ENCODE measurements around the gene RASAL2.
"Not testable (repeated sequence)": the region's sequence is repeated elsewhere in the genome, so short reads cannot be mapped to it uniquely, and the experiment has no call there.

Gene RASAL2

GRCh38 chr1:178161516-178161915 lies 67.6 kb downstream of the RASAL2 start:
- no peak for DNase-seq (ENCODE audit: low read depth in 2 of 2)

DNA sequence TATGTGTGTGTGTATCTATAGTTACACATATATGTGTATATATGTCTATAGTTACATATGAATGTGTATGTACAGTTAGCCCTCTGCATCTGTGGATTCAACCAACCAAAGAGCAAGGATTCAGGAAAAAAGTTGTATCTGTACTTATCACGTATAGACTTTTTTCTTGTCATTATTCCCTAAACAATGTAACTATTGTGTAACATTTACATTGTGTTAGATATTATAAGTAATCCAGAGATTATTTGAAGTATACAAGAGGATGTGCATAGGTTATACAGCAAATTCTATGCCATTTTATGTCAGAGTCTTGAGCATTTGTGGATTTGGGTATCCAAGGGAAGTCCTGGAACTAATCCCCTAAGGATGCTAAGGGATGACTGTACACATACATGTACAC lies 71.3 kb downstream of the RASAL2 start:
- no peak for DNase-seq (ENCODE audit: low read depth in 2 of 2)

GRCh38 chr1:178166429-178167024 lies 72.6 kb downstream of the RASAL2 start:
- DNase-seq (ENCODE audit: low read depth in 2 of 2) = no peak

GRCh38 chr1:178168536-178168935 lies 74.6 kb downstream of the RASAL2 start:
- no peak for DNase-seq (ENCODE audit: low read depth in 2 of 2)

GRCh38 chr1:178169649-178170048 lies 75.7 kb downstream of the RASAL2 start:
- no peak for DNase-seq (ENCODE audit: low read depth in 2 of 2)

DNA sequence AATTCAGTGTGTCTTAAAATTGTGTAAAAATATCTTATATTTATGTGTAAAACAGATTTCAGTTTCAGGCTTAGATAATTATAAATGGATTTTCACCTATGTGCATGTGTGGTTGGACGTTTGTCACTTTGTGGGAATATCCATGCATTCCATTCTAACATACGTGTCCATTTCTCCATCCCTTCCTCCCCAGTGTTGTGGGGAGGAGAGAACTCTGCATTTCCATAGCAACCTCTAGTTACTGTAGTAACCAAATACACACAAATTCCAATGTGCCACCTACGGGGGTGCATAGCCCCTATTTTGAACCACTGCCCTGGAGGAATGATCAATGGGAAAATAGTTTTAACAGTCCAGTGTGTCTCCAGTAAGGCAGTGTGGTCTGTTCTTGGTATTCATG lies 79.0 kb downstream of the RASAL2 start:
- no peak for DNase-seq (ENCODE audit: low read depth in 2 of 2)

DNA sequence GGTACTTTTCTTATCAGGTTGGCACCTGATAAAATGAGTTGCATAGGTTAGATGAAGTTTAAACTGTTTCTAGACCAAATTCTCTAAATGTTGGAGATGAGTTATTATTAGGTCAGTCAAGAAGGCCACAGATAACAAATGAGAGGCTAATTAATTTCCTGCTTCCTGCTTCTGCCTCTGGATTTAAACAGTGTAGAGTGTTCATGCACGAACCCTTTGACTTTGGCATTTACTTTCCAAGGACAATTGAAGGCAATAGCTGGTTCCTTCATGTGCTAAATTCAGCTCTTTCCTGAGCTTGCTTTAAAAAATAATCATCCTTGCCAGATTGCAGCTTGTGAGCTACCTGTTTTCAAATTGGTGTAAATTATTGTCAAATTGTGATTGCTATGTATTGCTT lies 80.6 kb downstream of the RASAL2 start:
- DNase-seq (ENCODE audit: low read depth in 2 of 2) = no peak

- DNase-seq (ENCODE audit: low read depth in 2 of 2) = no peak
Observed at GRCh38 chr1:178180405-178180804, 86.5 kb downstream of the RASAL2 start.

DNA sequence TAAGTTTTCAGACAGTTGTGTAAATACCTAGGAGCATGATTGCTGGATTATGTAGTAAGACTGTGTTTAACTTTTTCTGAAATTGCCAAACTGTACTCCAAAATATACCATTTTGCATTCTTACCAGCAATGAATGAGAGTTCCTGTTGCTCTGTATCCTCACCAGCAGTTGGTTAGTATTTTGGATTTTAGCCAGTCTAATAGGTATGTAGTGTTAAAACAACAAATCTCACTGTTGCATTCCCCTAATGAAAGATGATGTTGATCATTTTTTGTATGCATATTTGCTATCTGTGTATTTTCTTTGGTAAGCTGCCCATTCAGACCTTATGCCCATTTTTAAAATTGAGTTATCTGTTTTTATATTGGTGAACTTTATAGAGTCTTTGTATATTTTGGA lies 89.9 kb downstream of the RASAL2 start:
- no peak for DNase-seq (ENCODE audit: low read depth in 2 of 2)

GRCh38 chr1:178188306-178188705 lies 94.4 kb downstream of the RASAL2 start:
- DNase-seq (ENCODE audit: low read depth in 2 of 2) = no peak

DNA sequence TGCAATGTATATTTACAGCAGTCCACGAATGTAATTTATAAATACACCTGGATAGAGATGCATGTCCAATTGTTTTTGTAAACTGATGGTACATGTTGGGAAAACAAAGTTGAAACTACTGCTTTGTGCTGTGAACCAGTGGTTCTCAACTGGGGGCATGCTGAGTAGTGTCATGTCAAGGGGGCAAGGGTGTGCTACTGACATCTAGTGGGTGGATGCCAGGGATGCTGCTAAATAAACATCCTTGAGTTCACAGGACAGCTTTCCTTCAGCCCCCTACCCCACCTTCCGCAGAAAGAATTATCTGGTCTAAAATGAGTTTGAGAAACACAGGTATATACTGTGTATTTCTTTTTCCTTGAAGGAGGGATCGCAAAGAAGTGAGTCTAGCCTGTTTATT lies 95.9 kb downstream of the RASAL2 start:
- no peak for DNase-seq (ENCODE audit: low read depth in 2 of 2)

GRCh38 chr1:178190881-178191280 lies 97.0 kb downstream of the RASAL2 start:
- DNase-seq (ENCODE audit: low read depth in 2 of 2) = no peak

DNA sequence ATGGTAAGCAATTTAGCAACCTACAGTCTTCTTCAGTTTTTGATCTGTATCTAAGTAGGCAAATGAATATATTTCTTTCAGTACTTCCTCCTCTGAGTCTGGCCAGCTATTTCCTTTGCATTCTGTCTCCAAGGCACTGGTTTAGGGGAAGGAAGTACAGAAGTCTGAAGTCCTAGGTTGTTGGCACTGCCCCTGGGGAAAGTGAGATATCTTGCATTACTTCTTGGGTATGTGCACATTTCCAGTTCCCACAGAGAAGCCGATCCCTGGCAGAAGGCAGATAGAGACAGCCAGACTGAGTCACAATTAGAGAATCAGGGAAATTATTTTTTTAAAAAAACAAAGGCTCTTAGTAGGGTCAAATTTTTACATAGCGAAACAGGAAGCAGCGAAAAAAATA lies 98.8 kb downstream of the RASAL2 start:
- no peak for DNase-seq (ENCODE audit: low read depth in 2 of 2)

- DNase-seq (ENCODE audit: low read depth in 2 of 2) = no peak
Observed at GRCh38 chr1:178196631-178197030, 102.7 kb downstream of the RASAL2 start.

GRCh38 chr1:178202095-178202494 lies 108.2 kb downstream of the RASAL2 start:
- DNase-seq (ENCODE audit: low read depth in 2 of 2) = not testable (repeated sequence)

- not testable (repeated sequence) for DNase-seq (ENCODE audit: low read depth in 2 of 2)
Observed at GRCh38 chr1:178202546-178202945, 108.6 kb downstream of the RASAL2 start.

DNA sequence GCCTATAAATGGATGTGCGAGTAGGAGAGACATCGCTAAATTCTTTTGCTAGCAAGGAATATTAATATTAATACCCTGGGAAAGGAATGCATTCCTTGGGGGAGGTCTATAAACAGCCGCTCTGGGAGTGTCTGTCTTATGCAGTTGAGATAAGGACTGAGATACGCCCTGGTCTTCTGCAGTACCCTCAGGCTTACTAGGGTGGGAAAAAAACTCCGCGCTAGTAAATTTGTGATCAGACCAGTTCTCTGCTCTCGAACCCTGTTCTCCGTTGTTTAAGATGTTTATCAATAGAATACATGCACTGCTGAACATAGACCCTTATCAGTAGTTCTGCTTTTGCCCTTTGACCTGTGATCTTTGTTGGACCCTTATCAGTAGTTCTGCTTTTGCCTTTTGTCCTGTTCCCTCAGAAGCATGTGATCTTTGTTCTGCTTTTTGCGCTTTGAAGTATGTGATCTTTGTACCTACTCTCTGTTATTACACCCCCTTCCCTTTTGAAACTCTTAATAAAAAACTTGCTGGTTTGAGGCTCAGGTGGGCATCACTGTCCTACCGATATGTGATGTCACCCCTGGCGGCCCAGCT lies 114.5 kb downstream of the RASAL2 start:
- DNase-seq (ENCODE audit: low read depth in 2 of 2) = not testable (repeated sequence)

DNA sequence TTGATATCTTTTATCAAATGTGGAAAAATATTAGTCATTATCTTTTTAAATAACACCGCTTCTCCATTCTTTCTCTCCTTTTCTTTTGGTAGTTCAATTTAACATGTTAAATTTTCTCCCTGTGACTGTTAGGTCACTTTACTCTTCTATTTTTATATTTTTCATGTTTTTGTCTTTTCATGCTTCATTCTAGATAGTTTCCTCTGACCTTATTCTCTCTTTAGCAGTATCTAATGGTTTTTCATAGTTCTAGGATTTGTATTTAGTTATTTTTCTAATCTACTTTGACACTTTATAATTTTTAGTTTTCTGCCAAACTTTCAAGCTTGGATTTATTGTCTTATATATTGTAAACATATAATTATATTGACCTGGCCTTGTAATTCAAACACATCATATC lies 116.0 kb downstream of the RASAL2 start:
- no peak for DNase-seq (ENCODE audit: low read depth in 2 of 2)

GRCh38 chr1:178218550-178218949 lies 124.6 kb downstream of the RASAL2 start:
- DNase-seq (ENCODE audit: low read depth in 2 of 2) = no peak

GRCh38 chr1:178220094-178220493 lies 126.2 kb downstream of the RASAL2 start:
- no peak for DNase-seq (ENCODE audit: low read depth in 2 of 2)

DNA sequence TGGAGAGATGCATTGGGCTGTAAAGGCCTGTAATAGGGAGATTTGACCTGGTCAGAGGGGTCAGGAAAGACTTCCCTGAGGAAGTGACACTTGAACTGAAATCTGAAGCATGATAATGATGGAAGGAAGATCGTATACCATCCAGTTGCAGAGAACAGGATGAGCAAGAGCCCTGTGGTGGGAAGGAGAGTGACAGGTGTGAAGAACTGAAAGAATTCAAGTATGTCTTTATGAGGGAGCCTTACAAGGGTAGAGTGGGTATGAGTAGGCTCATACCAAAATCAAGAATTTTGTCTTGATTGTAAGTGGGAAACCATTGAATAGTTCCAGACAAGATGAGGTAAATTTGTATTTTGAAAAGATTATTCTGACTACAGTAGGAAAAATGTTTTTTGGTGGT lies 129.4 kb downstream of the RASAL2 start:
- no peak for DNase-seq (ENCODE audit: low read depth in 2 of 2)

- DNase-seq (ENCODE audit: low read depth in 2 of 2) = no peak
Observed at GRCh38 chr1:178224358-178224757, 130.5 kb downstream of the RASAL2 start.

- no peak for DNase-seq (ENCODE audit: low read depth in 2 of 2)
Observed at GRCh38 chr1:178230881-178231409, 137.0 kb downstream of the RASAL2 start.

GRCh38 chr1:178232108-178232507 lies 138.2 kb downstream of the RASAL2 start:
- no peak for DNase-seq (ENCODE audit: low read depth in 2 of 2)

All from stimulated activated CD4-positive, alpha-beta T cell treated with anti-CD3 and anti-CD28 coated beads, Interleukin-12 subunit alpha, Interleukin-12 subunit beta, amount 100 ng/mL, for 24 hours (primary cell).